ENCODE data around the gene PRKCB. TPM values are rescaled to one million over a fixed set of nuclear protein-coding genes. Genes with fewer than 3 reads are reported as not detected.

PRKCB gene
- total and polyA plus RNA-seq, 2 experiments from 2014 or later: 3.7 to 16.4 TPM

DNA sequence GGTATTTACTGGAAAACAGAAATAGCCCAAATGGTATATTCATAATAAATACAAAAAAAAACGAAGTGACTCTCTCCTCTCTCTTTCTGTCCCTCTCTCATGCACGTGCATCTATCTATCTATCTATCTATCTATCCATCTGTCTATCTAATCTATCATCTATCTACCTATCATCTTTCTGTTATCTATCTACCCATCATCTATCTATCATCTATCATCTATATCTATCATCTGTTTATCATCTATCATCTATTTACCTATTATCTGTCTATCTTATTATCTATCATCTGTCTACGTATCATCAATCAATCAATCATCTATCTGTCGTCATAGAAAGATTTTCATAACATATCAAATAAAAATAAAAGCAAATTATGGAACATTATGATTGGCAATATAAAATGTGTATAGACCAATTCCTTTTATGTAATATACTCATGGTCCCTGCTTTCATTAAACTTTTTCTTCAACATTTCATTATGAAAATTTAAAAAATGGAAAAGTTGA, 293.7 kb downstream of the PRKCB start:
- ATAC-seq (no peak), DNase-seq (ENCODE audit: low spot score) (no peak)
- Histone ChIP-seq H3K79me2 (replicated peaks; ENCODE audit: insufficient read depth) (no peaks in the 10 kb centered on the region), H2AFZ (no peak overlapping the region), H3K9me2 (ENCODE audit: insufficient read depth) (peaks cover 6% of the 10 kb centered on the region; the same call in 1 of the 2 replicates), H3K27me3 (ENCODE audit: insufficient read depth) (no peaks in the 10 kb centered on the region), H3K36me3 (ENCODE audit: insufficient read depth) (no peaks in the 10 kb centered on the region), H3K27ac (ENCODE audit: low read depth) (no peak overlapping the region), H3K4me2 (no peak overlapping the region), H4K20me1 (replicated peaks; ENCODE audit: insufficient read depth) (no peaks in the 10 kb centered on the region), H3K4me1 (ENCODE audit: insufficient read depth) (peaks cover 33% of the 10 kb centered on the region), H3K4me3 (no peak overlapping the region), H3F3A (replicated peaks; ENCODE audit: low read depth) (no peaks in the 10 kb centered on the region)
- H3K27ac Mint-ChIP-seq: no peak overlapping the region
- no peaks in the 10 kb centered on the region for H3K9me3 Mint-ChIP-seq
- H3K4me3 Mint-ChIP-seq: no peak overlapping the region
- TF ChIP-seq STAT1 (IDR thresholded peaks at IDR 0.05; ENCODE audit: unreplicated experiment) (no peak), EZH2phosphoT487 (IDR thresholded peaks at IDR 0.05; ENCODE audit: unreplicated experiment) (no peak), NANOG (IDR thresholded peaks at IDR 0.05; ENCODE audit: borderline replicate concordance) (no peak), POLR2AphosphoS5 (IDR thresholded peaks at IDR 0.05; ENCODE audit: low read depth) (no peak), CREB1 (CRISPR knock-in tag; IDR thresholded peaks at IDR 0.05; ENCODE audit: low read depth) (no peak), ZNF331 (CRISPR knock-in tag; IDR thresholded peaks at IDR 0.05; ENCODE audit: low read depth) (no peak), ZNF114 (CRISPR knock-in tag; IDR thresholded peaks at IDR 0.05) (no peak), EZH2 (IDR thresholded peaks at IDR 0.05; ENCODE audit: low read depth, unreplicated experiment) (no peak)
- TF ChIP-seq, protein P1, sequence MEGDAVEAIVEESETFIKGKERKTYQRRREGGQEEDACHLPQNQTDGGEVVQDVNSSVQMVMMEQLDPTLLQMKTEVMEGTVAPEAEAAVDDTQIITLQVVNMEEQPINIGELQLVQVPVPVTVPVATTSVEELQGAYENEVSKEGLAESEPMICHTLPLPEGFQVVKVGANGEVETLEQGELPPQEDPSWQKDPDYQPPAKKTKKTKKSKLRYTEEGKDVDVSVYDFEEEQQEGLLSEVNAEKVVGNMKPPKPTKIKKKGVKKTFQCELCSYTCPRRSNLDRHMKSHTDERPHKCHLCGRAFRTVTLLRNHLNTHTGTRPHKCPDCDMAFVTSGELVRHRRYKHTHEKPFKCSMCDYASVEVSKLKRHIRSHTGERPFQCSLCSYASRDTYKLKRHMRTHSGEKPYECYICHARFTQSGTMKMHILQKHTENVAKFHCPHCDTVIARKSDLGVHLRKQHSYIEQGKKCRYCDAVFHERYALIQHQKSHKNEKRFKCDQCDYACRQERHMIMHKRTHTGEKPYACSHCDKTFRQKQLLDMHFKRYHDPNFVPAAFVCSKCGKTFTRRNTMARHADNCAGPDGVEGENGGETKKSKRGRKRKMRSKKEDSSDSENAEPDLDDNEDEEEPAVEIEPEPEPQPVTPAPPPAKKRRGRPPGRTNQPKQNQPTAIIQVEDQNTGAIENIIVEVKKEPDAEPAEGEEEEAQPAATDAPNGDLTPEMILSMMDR (conservative IDR thresholded peaks at IDR 0.05; ENCODE audit: low read depth in 2 of 2): no peak
- TF ChIP-seq, protein P2, sequence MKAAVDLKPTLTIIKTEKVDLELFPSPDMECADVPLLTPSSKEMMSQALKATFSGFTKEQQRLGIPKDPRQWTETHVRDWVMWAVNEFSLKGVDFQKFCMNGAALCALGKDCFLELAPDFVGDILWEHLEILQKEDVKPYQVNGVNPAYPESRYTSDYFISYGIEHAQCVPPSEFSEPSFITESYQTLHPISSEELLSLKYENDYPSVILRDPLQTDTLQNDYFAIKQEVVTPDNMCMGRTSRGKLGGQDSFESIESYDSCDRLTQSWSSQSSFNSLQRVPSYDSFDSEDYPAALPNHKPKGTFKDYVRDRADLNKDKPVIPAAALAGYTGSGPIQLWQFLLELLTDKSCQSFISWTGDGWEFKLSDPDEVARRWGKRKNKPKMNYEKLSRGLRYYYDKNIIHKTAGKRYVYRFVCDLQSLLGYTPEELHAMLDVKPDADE (IDR thresholded peaks at IDR 0.05): no peak
- TF ChIP-seq, protein P3, sequence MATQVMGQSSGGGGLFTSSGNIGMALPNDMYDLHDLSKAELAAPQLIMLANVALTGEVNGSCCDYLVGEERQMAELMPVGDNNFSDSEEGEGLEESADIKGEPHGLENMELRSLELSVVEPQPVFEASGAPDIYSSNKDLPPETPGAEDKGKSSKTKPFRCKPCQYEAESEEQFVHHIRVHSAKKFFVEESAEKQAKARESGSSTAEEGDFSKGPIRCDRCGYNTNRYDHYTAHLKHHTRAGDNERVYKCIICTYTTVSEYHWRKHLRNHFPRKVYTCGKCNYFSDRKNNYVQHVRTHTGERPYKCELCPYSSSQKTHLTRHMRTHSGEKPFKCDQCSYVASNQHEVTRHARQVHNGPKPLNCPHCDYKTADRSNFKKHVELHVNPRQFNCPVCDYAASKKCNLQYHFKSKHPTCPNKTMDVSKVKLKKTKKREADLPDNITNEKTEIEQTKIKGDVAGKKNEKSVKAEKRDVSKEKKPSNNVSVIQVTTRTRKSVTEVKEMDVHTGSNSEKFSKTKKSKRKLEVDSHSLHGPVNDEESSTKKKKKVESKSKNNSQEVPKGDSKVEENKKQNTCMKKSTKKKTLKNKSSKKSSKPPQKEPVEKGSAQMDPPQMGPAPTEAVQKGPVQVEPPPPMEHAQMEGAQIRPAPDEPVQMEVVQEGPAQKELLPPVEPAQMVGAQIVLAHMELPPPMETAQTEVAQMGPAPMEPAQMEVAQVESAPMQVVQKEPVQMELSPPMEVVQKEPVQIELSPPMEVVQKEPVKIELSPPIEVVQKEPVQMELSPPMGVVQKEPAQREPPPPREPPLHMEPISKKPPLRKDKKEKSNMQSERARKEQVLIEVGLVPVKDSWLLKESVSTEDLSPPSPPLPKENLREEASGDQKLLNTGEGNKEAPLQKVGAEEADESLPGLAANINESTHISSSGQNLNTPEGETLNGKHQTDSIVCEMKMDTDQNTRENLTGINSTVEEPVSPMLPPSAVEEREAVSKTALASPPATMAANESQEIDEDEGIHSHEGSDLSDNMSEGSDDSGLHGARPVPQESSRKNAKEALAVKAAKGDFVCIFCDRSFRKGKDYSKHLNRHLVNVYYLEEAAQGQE (IDR thresholded peaks at IDR 0.05; ENCODE audit: unreplicated experiment): no peak
- TF ChIP-seq, protein P4, sequence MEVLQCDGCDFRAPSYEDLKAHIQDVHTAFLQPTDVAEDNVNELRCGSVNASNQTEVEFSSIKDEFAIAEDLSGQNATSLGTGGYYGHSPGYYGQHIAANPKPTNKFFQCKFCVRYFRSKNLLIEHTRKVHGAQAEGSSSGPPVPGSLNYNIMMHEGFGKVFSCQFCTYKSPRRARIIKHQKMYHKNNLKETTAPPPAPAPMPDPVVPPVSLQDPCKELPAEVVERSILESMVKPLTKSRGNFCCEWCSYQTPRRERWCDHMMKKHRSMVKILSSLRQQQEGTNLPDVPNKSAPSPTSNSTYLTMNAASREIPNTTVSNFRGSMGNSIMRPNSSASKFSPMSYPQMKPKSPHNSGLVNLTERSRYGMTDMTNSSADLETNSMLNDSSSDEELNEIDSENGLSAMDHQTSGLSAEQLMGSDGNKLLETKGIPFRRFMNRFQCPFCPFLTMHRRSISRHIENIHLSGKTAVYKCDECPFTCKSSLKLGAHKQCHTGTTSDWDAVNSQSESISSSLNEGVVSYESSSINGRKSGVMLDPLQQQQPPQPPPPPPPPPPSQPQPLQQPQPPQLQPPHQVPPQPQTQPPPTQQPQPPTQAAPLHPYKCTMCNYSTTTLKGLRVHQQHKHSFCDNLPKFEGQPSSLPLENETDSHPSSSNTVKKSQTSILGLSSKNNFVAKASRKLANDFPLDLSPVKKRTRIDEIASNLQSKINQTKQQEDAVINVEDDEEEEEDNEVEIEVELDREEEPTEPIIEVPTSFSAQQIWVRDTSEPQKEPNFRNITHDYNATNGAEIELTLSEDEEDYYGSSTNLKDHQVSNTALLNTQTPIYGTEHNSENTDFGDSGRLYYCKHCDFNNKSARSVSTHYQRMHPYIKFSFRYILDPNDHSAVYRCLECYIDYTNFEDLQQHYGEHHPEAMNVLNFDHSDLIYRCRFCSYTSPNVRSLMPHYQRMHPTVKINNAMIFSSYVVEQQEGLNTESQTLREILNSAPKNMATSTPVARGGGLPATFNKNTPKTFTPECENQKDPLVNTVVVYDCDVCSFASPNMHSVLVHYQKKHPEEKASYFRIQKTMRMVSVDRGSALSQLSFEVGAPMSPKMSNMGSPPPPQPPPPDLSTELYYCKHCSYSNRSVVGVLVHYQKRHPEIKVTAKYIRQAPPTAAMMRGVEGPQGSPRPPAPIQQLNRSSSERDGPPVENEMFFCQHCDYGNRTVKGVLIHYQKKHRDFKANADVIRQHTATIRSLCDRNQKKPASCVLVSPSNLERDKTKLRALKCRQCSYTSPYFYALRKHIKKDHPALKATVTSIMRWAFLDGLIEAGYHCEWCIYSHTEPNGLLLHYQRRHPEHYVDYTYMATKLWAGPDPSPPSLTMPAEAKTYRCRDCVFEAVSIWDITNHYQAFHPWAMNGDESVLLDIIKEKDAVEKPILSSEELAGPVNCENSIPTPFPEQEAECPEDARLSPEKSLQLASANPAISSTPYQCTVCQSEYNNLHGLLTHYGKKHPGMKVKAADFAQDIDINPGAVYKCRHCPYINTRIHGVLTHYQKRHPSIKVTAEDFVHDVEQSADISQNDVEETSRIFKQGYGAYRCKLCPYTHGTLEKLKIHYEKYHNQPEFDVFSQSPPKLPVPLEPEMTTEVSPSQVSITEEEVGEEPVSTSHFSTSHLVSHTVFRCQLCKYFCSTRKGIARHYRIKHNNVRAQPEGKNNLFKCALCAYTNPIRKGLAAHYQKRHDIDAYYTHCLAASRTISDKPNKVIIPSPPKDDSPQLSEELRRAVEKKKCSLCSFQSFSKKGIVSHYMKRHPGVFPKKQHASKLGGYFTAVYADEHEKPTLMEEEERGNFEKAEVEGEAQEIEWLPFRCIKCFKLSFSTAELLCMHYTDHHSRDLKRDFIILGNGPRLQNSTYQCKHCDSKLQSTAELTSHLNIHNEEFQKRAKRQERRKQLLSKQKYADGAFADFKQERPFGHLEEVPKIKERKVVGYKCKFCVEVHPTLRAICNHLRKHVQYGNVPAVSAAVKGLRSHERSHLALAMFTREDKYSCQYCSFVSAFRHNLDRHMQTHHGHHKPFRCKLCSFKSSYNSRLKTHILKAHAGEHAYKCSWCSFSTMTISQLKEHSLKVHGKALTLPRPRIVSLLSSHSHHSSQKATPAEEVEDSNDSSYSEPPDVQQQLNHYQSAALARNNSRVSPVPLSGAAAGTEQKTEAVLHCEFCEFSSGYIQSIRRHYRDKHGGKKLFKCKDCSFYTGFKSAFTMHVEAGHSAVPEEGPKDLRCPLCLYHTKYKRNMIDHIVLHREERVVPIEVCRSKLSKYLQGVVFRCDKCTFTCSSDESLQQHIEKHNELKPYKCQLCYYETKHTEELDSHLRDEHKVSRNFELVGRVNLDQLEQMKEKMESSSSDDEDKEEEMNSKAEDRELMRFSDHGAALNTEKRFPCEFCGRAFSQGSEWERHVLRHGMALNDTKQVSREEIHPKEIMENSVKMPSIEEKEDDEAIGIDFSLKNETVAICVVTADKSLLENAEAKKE (CRISPR knock-in tag; IDR thresholded peaks at IDR 0.05): no peak
- peaks cover 3% of the 10 kb centered on the region for H3K27me3 Mint-ChIP-seq (ENCODE audit: insufficient read depth, low read depth, poor library complexity)
- no peaks in the 10 kb centered on the region for H3K36me3 Mint-ChIP-seq (ENCODE audit: low read depth)
- peaks cover 33% of the 10 kb centered on the region for H3K4me1 Mint-ChIP-seq
